Peyer's patch (tissue), 4 donors: ENCODE measurements around the gene RAPGEF3.

Experiments
- POLR2A ChIP-seq, 2 donors: fragments of 450-650 bp; IDR thresholded peaks; one replicate each; pipeline ENCODE4 v1.5.1; 2017; ENCODE audit warnings: antibody characterized with exemption in 2 of 2, mild to moderate bottlenecking in 2 of 2, moderate library complexity in 2 of 2
- TF ChIP-seq, protein P1 (sequence below), 6 experiments: fragments of 450-650 bp in 4 of 6; fragments of 200-600 bp in 2 of 6; sonication (generic) in 1 of 6; IDR thresholded peaks; one replicate each; pipeline ENCODE4 v1.5.1; 2017 to 2019; ENCODE audit warnings: antibody characterized with exemption in 6 of 6, mild to moderate bottlenecking in 3 of 6, moderate library complexity in 1 of 6

GRCh38 chr12:47801170-47801903, 42.7 kb upstream of the RAPGEF3 start:
- TF ChIP-seq, protein P1, sequence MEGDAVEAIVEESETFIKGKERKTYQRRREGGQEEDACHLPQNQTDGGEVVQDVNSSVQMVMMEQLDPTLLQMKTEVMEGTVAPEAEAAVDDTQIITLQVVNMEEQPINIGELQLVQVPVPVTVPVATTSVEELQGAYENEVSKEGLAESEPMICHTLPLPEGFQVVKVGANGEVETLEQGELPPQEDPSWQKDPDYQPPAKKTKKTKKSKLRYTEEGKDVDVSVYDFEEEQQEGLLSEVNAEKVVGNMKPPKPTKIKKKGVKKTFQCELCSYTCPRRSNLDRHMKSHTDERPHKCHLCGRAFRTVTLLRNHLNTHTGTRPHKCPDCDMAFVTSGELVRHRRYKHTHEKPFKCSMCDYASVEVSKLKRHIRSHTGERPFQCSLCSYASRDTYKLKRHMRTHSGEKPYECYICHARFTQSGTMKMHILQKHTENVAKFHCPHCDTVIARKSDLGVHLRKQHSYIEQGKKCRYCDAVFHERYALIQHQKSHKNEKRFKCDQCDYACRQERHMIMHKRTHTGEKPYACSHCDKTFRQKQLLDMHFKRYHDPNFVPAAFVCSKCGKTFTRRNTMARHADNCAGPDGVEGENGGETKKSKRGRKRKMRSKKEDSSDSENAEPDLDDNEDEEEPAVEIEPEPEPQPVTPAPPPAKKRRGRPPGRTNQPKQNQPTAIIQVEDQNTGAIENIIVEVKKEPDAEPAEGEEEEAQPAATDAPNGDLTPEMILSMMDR (IDR thresholded peaks at IDR 0.05): peak in 1 of 6 experiments; percentile 18
- no peak for TF ChIP-seq POLR2A (IDR thresholded peaks at IDR 0.05)
